ENCODE results near the gene PRR12.

GRCh38 chr19:49581007-49581508 is 9.9 kb upstream of the PRR12 start, which contains the start of gene PRRG2:
- TF ChIP-seq EZH2 (optimal IDR thresholded peaks at IDR 0.05; ENCODE audit: low read depth, low read length), result no peak
- TF ChIP-seq CTCF (IDR thresholded peaks at IDR 0.05; ENCODE audit: low read length), result no peak
